GM12891 (cell line): Measurements from ENCODE around the gene UBE2E3.

Experiments
- POLR2A ChIP-seq: IDR thresholded peaks from 2 replicates; pipeline ENCODE4 v1.6.1; 2011; ENCODE audit warnings: low read depth, low read length, control low read depth
- POLR2AphosphoS5 ChIP-seq: IDR thresholded peaks from 2 replicates; pipeline ENCODE4 v1.6.1; 2011; ENCODE audit warnings: low read depth, low read length, control low read depth
- SPI1 ChIP-seq: IDR thresholded peaks from 2 replicates; pipeline ENCODE4 v1.6.1; 2011; ENCODE audit warnings: low read depth, low read length, control low read depth
- TAF1 ChIP-seq: IDR thresholded peaks from 2 replicates; pipeline ENCODE4 v1.6.1; 2011; ENCODE audit warnings: low read depth, low read length, control low read depth

DNA sequence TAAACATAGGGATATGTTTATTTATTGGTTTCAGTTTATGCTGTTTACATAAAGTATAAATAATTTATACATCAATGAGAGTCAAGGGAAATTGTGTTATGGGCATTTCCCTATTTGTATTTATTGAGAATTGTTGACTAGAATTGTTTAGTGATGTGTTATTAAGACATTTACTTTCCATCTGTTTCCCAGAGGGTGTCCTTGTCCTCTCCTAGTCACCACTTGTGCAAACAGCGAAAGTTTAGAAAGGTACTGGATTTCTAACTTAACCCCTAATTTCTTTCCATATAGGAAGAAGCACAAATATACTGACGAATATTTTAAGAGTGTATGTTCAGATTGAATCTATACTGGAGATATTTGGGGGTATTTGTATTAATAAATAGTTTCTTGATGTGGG, 6.7 kb downstream of the UBE2E3 start:
- TF ChIP-seq POLR2AphosphoS5 (no peak), POLR2A (no peak), TAF1 (no peak), SPI1 (no peak)
